Activated T-helper 1 cell treated with anti-CD3 and anti-CD28 coated beads, Interleukin-12 subunit alpha, Interleukin-12 subunit beta, Interleukin-2, Interleukin-4 antibody, amounts not matched to agents 30 ng/mL and 10 ng/mL and 1 ng/mL, durations not matched to agents 14 hours and 24 hours and 36 hours (primary cell): ENCODE results near the gene AGAP1. TPM values are rescaled to one million over a fixed set of nuclear protein-coding genes. Genes with fewer than 3 reads are reported as not detected.
"Not testable (repeated sequence)": the region's sequence is repeated elsewhere in the genome, so short reads cannot be mapped to it uniquely, and the experiment has no call there.

Source experiments
- DNase-seq: peaks from one replicate; pipeline ENCODE4 v3.0.0; 2021; ENCODE audit warnings: low spot score
- H3K27ac Mint-ChIP-seq: one replicate; pipeline ENCODE4 v1.8.0; 2021; ENCODE audit warnings: mild to moderate bottlenecking, mixed read lengths
- H3K27me3 Mint-ChIP-seq: one replicate; pipeline ENCODE4 v1.8.0; 2022; ENCODE audit warnings: mild to moderate bottlenecking, moderate library complexity, mixed read lengths; ENCODE audit not compliant: insufficient read depth
- H3K36me3 Mint-ChIP-seq: one replicate; pipeline ENCODE4 v1.8.0; 2021; ENCODE audit warnings: low read depth, mixed read lengths
- H3K4me1 Mint-ChIP-seq: one replicate; pipeline ENCODE4 v1.8.0; 2021; ENCODE audit warnings: low read depth, mixed read lengths
- H3K4me3 Mint-ChIP-seq: one replicate; pipeline ENCODE4 v1.8.0; 2021; ENCODE audit warnings: mild to moderate bottlenecking, moderate library complexity, mixed read lengths
- H3K9me3 Mint-ChIP-seq: one replicate; pipeline ENCODE4 v1.8.0; 2021; ENCODE audit warnings: mixed read lengths
- intact Hi-C: fragments of 100-400 bp; cut with micrococcal nuclease; formaldehyde crosslinking; loops from one replicate; pipeline ENCODE4 v1.15.1; 2024
- total RNA-seq: library from RNA; stranded (reverse); gene quantifications from 2 replicates; pipeline ENCODE4 v1.2.3, GENCODE V29; 2022

The AGAP1 gene
- total RNA-seq, 1 donor from 2014 or later: 2.0 TPM

- H3K4me1 Mint-ChIP-seq: no peaks in the 10 kb centered on the region
- peaks cover 16% of the 10 kb centered on the region for H3K27me3 Mint-ChIP-seq
Observed at GRCh38 chr2:236056141-236056540, 562.3 kb downstream of the AGAP1 start.

GRCh38 chr2:236057375-236057774 is 563.5 kb downstream of the AGAP1 start:
- H3K27me3 Mint-ChIP-seq: peaks cover 16% of the 10 kb centered on the region
- H3K4me3 Mint-ChIP-seq: no peak overlapping the region
- intact Hi-C loops: no loop called here
- H3K4me1 Mint-ChIP-seq: no peaks in the 10 kb centered on the region
- H3K36me3 Mint-ChIP-seq: no peaks in the 10 kb centered on the region
- H3K27ac Mint-ChIP-seq: no peak overlapping the region
- H3K9me3 Mint-ChIP-seq: peaks cover 4% of the 10 kb centered on the region
- DNase-seq: no peak

More at GRCh38 chr2:236056141-236056540, 562.3 kb downstream of the AGAP1 start:
- intact Hi-C loops: no loop called here
- H3K9me3 Mint-ChIP-seq: peaks cover 4% of the 10 kb centered on the region
- H3K4me3 Mint-ChIP-seq: no peak overlapping the region
- DNase-seq: no peak
- no peaks in the 10 kb centered on the region for H3K36me3 Mint-ChIP-seq
- no peak overlapping the region for H3K27ac Mint-ChIP-seq

GRCh38 chr2:236061497-236061896 is 567.7 kb downstream of the AGAP1 start:
- Mint-ChIP-seq H3K9me3 (peaks cover 4% of the 10 kb centered on the region), H3K36me3 (no peaks in the 10 kb centered on the region)

GRCh38 chr2:236061899-236062298 is 568.1 kb downstream of the AGAP1 start:
- intact Hi-C loops: no loop called here

More at GRCh38 chr2:236061497-236061896, 567.7 kb downstream of the AGAP1 start:
- DNase-seq: no peak
- no peak overlapping the region for H3K4me3 Mint-ChIP-seq
- intact Hi-C loops: no loop called here
- no peak overlapping the region for H3K27ac Mint-ChIP-seq
- H3K4me1 Mint-ChIP-seq: no peaks in the 10 kb centered on the region
- peaks cover 8% of the 10 kb centered on the region for H3K27me3 Mint-ChIP-seq

GRCh38 chr2:236062806-236063205 is 569.0 kb downstream of the AGAP1 start:
- H3K4me1 Mint-ChIP-seq, H3K36me3 Mint-ChIP-seq, intact Hi-C loops, H3K27ac Mint-ChIP-seq, H3K9me3 Mint-ChIP-seq, DNase-seq, H3K27me3 Mint-ChIP-seq, H3K4me3 Mint-ChIP-seq: not testable (repeated sequence)

More at GRCh38 chr2:236061899-236062298, 568.1 kb downstream of the AGAP1 start:
- H3K27me3 Mint-ChIP-seq: peaks cover 6% of the 10 kb centered on the region
- H3K27ac Mint-ChIP-seq: no peak overlapping the region
- no peak for DNase-seq
- H3K36me3 Mint-ChIP-seq: no peaks in the 10 kb centered on the region
- H3K9me3 Mint-ChIP-seq: peaks cover 4% of the 10 kb centered on the region
- H3K4me3 Mint-ChIP-seq: no peak overlapping the region
- H3K4me1 Mint-ChIP-seq: no peaks in the 10 kb centered on the region

GRCh38 chr2:236063994-236064393 is 570.2 kb downstream of the AGAP1 start:
- Mint-ChIP-seq H3K4me3 (no peak overlapping the region), H3K4me1 (no peaks in the 10 kb centered on the region), H3K27me3 (no peaks in the 10 kb centered on the region), H3K36me3 (no peaks in the 10 kb centered on the region), H3K9me3 (no peaks in the 10 kb centered on the region), H3K27ac (no peak overlapping the region)
- intact Hi-C loops: no loop called here
- DNase-seq: no peak

GRCh38 chr2:236065314-236066160 is 571.7 kb downstream of the AGAP1 start:
- H3K4me3 Mint-ChIP-seq: no peak overlapping the region
- no peaks in the 10 kb centered on the region for H3K4me1 Mint-ChIP-seq
- H3K9me3 Mint-ChIP-seq: no peaks in the 10 kb centered on the region
- no peak overlapping the region for H3K27ac Mint-ChIP-seq
- DNase-seq: no peak
- intact Hi-C loops: no loop called here
- H3K27me3 Mint-ChIP-seq: no peaks in the 10 kb centered on the region
- no peaks in the 10 kb centered on the region for H3K36me3 Mint-ChIP-seq

- DNase-seq: no peak
- no peaks in the 10 kb centered on the region for H3K27me3 Mint-ChIP-seq
- no peak overlapping the region for H3K27ac Mint-ChIP-seq
- no peak overlapping the region for H3K4me3 Mint-ChIP-seq
- no peaks in the 10 kb centered on the region for H3K36me3 Mint-ChIP-seq
- intact Hi-C loops: no loop called here
- H3K4me1 Mint-ChIP-seq: no peaks in the 10 kb centered on the region
- no peaks in the 10 kb centered on the region for H3K9me3 Mint-ChIP-seq
Observed at GRCh38 chr2:236070236-236070635, 576.4 kb downstream of the AGAP1 start.

GRCh38 chr2:236073246-236073645 is 579.4 kb downstream of the AGAP1 start:
- Mint-ChIP-seq H3K36me3 (no peaks in the 10 kb centered on the region), H3K27ac (no peak overlapping the region), H3K9me3 (no peaks in the 10 kb centered on the region), H3K4me1 (no peaks in the 10 kb centered on the region), H3K4me3 (no peak overlapping the region), H3K27me3 (no peaks in the 10 kb centered on the region)
- no peak for DNase-seq
- intact Hi-C loops: no loop called here

- no peaks in the 10 kb centered on the region for H3K36me3 Mint-ChIP-seq
- no peaks in the 10 kb centered on the region for H3K4me1 Mint-ChIP-seq
- intact Hi-C loops: no loop called here
- H3K9me3 Mint-ChIP-seq: no peaks in the 10 kb centered on the region
- DNase-seq: no peak
- no peak overlapping the region for H3K4me3 Mint-ChIP-seq
- no peak overlapping the region for H3K27ac Mint-ChIP-seq
- H3K27me3 Mint-ChIP-seq: no peaks in the 10 kb centered on the region
Observed at GRCh38 chr2:236073867-236074655, 580.2 kb downstream of the AGAP1 start.

GRCh38 chr2:236075802-236076201 is 582.0 kb downstream of the AGAP1 start:
- Mint-ChIP-seq H3K4me3 (no peak overlapping the region), H3K27me3 (no peaks in the 10 kb centered on the region), H3K4me1 (no peaks in the 10 kb centered on the region), H3K27ac (no peak overlapping the region), H3K36me3 (no peaks in the 10 kb centered on the region), H3K9me3 (no peaks in the 10 kb centered on the region)
- intact Hi-C loops: no loop called here
- no peak for DNase-seq

- no peaks in the 10 kb centered on the region for H3K27me3 Mint-ChIP-seq
- no peaks in the 10 kb centered on the region for H3K4me1 Mint-ChIP-seq
- no peaks in the 10 kb centered on the region for H3K9me3 Mint-ChIP-seq
- H3K27ac Mint-ChIP-seq: no peak overlapping the region
- intact Hi-C loops: no loop called here
- no peak overlapping the region for H3K4me3 Mint-ChIP-seq
- DNase-seq: no peak
- no peaks in the 10 kb centered on the region for H3K36me3 Mint-ChIP-seq
Observed at GRCh38 chr2:236078297-236079255, 584.7 kb downstream of the AGAP1 start.
